ENCODE results near the gene USP28.
A peak's percentile ranks its signal among the peaks of the same experiment; 100 is the strongest.

The USP28 gene

GRCh38 chr11:113876074-113876797 is 864 bp upstream of the USP28 start:
- DNase-seq = no peak

GRCh38 chr11:113874581-113875233 is 665 bp downstream of the USP28 start:
- DNase-seq = peak in 1 of 2 experiments; percentile 30

- no peak for DNase-seq
Observed at GRCh38 chr11:113874096-113874495, 1.3 kb downstream of the USP28 start.

- no peak for DNase-seq
Observed at GRCh38 chr11:113873236-113873626, 2.1 kb downstream of the USP28 start.

- DNase-seq = no peak
Observed at GRCh38 chr11:113871336-113871735, 4.0 kb downstream of the USP28 start.

- DNase-seq = no peak
Observed at GRCh38 chr11:113867843-113868503, 7.4 kb downstream of the USP28 start.

GRCh38 chr11:113865873-113866272 is 9.5 kb downstream of the USP28 start:
- no peak for DNase-seq

- DNase-seq = no peak
Observed at GRCh38 chr11:113864410-113864809, 11.0 kb downstream of the USP28 start.

GRCh38 chr11:113862435-113862834 is 12.9 kb downstream of the USP28 start:
- DNase-seq = no peak

GRCh38 chr11:113859665-113860064 is 15.7 kb downstream of the USP28 start:
- no peak for DNase-seq

- no peak for DNase-seq
Observed at GRCh38 chr11:113856966-113857759, 18.2 kb downstream of the USP28 start.

GRCh38 chr11:113855803-113856202 is 19.6 kb downstream of the USP28 start:
- DNase-seq = no peak

GRCh38 chr11:113850188-113850587 is 25.2 kb downstream of the USP28 start:
- DNase-seq = no peak

GRCh38 chr11:113849713-113850112 is 25.7 kb downstream of the USP28 start:
- no peak for DNase-seq

GRCh38 chr11:113847580-113847979 is 27.8 kb downstream of the USP28 start:
- no peak for DNase-seq

GRCh38 chr11:113847111-113847510 is 28.3 kb downstream of the USP28 start:
- no peak for DNase-seq

GRCh38 chr11:113841691-113842090 is 33.7 kb downstream of the USP28 start:
- no peak for DNase-seq

- DNase-seq = no peak
Observed at GRCh38 chr11:113840932-113841664, 34.3 kb downstream of the USP28 start.

GRCh38 chr11:113839842-113840241 is 35.5 kb downstream of the USP28 start:
- no peak for DNase-seq

- DNase-seq = no peak
Observed at GRCh38 chr11:113838005-113838404, 37.4 kb downstream of the USP28 start.

GRCh38 chr11:113835306-113835705 is 40.1 kb downstream of the USP28 start:
- DNase-seq = no peak

GRCh38 chr11:113833151-113833550 is 42.2 kb downstream of the USP28 start:
- no peak for DNase-seq

- no peak for DNase-seq
Observed at GRCh38 chr11:113831314-113831713, 44.1 kb downstream of the USP28 start.
